22Rv1 (cell line): ENCODE measurements around the gene PARD6G.

ENCODE experiments used
- H3K27ac ChIP-seq: fragments of 450-650 bp; 2 replicates; pipeline ENCODE4 v1.5.1; 2017
- ZFX ChIP-seq: fragments of 450-650 bp; IDR thresholded peaks from 2 replicates; pipeline ENCODE4 v1.6.1; 2017; ENCODE audit warnings: antibody characterized with exemption, borderline replicate concordance
- TF ChIP-seq, protein P1 (sequence below): fragments of 450-650 bp; IDR thresholded peaks from 2 replicates; pipeline ENCODE4 v1.5.1; 2017; ENCODE audit warnings: mild to moderate bottlenecking

The PARD6G gene

DNA sequence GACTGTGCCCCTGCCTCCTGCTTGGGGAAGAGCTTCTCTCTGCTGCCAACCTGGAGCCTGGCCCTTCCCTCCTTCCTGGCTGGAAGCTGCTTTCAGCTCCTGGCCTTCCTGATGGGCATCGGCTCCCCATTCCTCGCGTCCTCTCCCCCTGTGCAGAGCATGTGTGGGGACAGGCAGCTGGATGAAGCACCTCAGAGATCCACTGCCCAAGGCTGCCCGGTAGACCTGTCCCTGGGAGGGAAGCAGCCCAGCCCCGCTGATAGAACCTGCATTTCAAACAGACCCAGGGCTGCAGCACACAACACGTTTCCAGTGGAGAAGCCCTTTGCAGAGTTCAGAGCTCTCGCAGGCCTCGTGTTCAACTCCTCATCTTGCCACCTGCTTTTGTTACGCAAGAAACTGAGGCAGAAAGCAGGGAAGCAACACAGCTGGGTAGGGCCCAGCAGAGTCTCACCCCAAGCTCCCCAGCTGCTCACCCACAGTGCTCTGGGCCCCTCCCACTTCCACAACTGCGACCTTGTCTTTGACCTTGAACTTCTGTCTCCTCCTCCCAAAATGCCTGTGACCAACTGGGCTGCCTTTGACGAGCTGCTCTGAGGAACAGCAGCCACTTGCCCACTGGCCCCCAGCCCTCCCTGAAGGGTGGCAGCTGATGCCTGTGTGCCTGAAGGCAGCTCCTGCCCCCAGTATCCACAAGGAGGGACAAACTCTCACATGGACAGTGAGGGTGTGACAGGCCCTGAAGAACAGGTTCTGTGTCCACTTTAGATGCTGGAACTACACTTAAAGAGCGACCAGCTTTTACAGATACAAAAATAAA is 65.5 kb downstream of the PARD6G start:
- no peak overlapping the region for H3K27ac ChIP-seq
- no peak for TF ChIP-seq ZFX
- TF ChIP-seq, protein P1, sequence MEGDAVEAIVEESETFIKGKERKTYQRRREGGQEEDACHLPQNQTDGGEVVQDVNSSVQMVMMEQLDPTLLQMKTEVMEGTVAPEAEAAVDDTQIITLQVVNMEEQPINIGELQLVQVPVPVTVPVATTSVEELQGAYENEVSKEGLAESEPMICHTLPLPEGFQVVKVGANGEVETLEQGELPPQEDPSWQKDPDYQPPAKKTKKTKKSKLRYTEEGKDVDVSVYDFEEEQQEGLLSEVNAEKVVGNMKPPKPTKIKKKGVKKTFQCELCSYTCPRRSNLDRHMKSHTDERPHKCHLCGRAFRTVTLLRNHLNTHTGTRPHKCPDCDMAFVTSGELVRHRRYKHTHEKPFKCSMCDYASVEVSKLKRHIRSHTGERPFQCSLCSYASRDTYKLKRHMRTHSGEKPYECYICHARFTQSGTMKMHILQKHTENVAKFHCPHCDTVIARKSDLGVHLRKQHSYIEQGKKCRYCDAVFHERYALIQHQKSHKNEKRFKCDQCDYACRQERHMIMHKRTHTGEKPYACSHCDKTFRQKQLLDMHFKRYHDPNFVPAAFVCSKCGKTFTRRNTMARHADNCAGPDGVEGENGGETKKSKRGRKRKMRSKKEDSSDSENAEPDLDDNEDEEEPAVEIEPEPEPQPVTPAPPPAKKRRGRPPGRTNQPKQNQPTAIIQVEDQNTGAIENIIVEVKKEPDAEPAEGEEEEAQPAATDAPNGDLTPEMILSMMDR = no peak

DNA sequence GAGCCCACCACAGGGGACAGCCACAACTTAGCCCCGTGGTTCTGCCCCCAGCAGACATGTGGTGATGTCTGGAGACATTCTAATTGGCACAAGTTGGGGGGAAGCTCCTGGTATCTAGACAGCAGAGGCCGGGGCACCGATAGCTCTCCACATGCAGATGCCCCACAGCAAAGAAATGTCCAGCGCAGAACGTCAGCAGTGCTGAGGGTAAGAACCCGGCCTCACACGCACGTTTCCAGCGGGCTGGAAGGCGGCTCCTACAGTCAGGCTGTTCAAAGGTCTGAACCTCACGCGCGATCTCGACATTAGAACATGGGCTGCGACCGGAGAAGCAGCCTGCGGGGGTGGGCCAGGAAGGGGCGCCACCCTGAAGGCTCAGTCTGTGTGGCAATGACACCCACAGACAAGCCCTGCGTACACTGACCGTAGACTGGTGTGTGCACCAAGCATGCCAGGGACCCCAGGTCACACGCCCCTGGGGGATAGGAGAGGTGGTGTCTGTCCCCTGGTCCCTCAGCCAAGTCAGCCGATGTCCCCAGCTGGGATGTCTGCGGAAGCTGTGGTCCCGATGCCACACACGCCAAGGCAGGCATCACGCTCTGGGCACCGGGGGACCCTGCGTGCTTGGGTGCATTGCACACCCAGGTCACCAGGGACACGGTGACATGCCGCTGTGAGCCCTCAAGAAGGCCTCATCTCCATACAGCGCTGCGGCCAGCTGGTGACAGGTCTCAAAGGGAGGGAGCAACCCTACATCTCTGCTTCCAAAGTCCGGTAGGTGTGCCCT is 66.3 kb downstream of the PARD6G start:
- TF ChIP-seq ZFX = no peak
- TF ChIP-seq, protein P1 = no peak
- H3K27ac ChIP-seq = no peak overlapping the region

DNA sequence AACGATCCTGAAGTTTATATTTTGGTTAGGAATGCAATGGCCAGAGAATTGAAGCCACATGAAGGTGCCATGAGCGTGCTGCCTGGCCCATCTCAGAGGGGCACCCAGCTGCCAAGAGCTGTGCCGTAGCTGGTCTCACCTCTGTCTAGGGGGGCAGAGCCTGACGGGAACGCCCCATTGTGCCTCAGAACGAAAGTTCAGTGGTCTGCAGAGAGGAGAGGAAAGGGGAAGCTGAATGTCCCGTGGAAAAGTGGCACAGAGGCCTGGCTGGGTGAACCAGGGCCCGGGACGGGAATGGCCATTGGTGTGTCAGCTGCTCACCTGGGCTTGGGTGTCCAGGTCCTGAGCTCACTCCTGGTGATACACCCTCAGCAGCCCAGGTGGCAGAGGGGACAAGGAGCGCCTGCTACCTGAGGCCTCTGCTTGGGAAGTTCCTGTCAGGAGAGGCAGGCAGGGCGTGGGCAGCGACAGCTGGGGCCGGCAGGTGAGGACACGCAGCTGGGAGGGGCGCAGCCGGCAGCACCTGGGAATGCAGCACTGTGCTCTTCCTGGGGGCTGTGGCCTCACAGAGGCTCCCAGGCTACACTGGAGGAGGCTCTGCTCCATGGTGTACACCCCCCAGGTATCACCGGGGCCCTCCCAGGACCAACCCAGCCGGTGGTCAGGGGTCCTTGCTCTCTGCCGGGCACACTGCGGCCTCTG is 67.3 kb downstream of the PARD6G start:
- no peak for TF ChIP-seq ZFX
- TF ChIP-seq, protein P1 = no peak
- H3K27ac ChIP-seq = no peak overlapping the region

DNA sequence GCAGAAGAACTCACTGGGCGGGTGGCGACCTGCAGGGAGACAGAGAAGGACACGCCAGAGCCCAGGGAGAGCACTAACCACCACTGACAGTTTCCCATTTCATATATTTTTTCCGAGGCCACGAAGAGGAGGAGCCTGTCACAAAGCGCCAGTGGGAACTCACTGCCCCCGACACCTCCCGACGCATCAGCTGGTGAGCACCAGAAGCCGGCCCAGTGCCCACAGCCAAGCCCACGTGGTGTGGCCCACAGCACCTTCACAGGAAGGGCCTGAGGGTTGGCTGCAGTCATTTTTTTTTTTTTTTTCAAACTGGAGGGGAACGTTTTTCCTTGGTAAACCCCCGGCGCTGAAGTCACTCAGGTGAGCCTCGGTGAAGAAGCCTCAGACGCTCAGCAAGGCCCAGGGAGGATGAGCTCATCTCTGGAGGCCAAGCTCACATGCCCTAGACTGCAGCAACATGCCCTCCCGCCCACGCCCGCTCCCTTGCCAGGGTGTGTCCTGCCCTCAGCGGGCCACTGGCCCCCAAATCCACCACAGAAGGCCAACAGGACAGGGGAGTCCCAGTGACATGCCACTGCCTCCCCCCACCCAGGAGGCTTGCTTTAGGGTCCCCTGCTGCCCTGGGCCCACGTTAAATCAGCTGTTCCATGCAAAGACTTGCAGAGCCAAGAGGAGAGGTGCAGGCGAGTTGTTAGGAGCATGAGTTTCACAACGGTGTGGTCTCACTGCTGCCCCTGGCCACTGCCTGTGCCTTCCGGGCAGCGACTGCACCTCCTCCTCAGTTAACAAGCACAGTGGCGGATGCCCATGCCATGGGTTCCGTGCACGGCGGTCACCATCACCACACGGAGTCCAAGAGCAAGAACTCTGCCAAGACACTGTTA is 68.1 kb downstream of the PARD6G start:
- H3K27ac ChIP-seq = no peak overlapping the region

DNA sequence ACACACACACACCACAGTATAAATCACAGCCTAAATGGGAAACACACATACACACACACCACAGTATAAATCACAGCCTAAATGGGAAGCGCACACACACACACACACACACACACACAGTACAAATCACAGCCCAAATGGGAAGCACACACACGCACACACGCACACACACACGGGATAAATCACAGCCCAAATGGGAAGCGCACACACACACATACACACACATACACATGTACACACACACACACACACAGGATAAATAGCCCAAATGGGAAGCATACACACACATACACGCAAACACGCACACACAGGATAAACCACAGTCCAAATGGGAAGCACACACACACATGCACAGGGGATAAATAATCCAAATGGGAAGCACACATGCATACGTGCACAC is 70.2 kb downstream of the PARD6G start:
- TF ChIP-seq ZFX = no peak
- TF ChIP-seq, protein P1 = no peak
- H3K27ac ChIP-seq = no peak overlapping the region

More for the DNA sequence above, 68.1 kb downstream of the PARD6G start:
- TF ChIP-seq, protein P1 = no peak
- TF ChIP-seq ZFX = no peak

DNA sequence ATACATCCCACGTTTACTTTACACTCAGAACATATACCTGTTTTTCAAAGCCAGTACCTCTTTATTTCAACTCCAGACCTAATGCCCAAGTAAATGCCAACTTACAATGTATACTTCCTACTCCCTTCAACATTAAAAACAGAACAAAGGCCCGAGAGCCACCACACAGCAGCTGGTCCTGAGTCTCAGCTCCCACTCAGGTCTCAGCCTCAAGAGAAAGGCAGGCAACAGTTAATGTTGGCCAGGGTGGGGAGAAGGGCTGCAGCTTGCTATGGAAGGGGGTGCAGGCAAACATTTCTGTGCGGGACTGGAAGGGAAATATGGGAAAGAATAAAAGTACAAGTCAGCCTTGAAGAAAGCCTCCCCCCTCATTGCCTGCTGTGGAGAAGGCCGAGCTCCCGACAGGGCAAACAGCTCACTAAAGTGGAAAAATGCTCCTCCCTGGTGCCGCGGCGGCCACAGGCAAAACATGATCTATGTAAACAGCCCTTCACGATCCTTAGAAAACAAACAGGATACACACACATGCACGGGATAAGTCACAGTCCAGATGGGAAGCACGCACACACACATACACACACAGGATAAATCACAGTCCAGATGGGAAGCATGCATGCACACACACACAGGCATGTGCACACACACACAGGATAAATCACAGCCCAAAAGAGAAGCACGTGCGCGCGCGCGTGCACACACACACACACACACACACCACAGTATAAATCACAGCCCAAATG is 70.8 kb downstream of the PARD6G start:
- no peak for TF ChIP-seq ZFX
- TF ChIP-seq, protein P1 = no peak
- no peak overlapping the region for H3K27ac ChIP-seq
